ENCODE measurements around the gene HOXA9. TPM values are rescaled to one million over a fixed set of nuclear protein-coding genes. Genes with fewer than 3 reads are reported as not detected.

The HOXA9 gene
- total and polyA plus RNA-seq, 2 of the 8 experiments (the other 6 are each of a cell fraction or from before 2014, with no cell fraction given): not detected

DNA sequence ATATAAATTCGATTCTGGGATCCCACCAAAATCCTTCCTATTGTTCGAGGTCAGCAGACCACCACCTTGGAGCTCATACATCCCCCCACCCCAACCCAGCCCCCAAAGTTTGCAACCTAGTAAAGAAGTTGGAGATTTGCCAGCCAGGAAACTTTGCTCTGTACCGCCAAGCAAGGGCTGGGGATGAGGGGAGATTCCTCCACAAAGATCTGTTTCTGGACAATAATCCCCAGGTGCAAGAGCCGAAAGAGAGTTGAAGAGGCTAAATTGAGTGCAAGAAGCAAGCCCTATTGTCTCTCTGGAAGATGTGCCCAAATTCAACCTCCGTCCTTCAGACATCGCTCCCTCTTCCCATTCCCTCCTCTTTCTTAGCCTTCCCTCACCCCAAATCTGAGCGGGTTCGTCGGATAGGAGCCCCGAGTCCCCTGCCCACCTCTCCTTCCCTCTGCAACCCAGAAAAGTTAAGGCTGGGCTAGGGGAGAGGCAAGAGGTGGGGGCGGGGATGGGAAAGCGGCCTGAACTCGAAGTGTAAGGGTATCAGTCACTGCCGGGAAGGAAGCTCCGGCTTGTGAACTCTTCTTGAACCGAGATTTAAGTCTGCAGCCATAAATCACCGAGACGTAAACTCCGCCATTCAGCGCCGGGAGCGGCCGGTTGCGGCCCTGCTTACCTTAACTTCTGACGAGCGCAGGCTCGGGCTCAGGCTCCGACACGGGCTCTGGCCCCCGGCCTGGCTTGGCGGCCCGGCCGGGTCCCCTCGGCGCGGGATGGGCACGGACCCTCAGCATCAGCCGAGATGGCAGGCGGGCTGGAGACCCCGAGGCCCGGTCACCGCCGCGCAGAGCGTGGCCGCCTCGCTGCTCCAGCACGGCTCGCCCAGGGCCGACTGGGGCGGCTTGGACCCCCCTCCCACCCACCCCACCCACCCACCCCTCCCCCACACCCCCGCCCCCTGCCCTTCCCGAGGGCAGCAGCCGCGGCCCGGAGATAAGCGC lies 52.1 kb downstream of the HOXA9 start (continued):
- TF ChIP-seq, protein P1, sequence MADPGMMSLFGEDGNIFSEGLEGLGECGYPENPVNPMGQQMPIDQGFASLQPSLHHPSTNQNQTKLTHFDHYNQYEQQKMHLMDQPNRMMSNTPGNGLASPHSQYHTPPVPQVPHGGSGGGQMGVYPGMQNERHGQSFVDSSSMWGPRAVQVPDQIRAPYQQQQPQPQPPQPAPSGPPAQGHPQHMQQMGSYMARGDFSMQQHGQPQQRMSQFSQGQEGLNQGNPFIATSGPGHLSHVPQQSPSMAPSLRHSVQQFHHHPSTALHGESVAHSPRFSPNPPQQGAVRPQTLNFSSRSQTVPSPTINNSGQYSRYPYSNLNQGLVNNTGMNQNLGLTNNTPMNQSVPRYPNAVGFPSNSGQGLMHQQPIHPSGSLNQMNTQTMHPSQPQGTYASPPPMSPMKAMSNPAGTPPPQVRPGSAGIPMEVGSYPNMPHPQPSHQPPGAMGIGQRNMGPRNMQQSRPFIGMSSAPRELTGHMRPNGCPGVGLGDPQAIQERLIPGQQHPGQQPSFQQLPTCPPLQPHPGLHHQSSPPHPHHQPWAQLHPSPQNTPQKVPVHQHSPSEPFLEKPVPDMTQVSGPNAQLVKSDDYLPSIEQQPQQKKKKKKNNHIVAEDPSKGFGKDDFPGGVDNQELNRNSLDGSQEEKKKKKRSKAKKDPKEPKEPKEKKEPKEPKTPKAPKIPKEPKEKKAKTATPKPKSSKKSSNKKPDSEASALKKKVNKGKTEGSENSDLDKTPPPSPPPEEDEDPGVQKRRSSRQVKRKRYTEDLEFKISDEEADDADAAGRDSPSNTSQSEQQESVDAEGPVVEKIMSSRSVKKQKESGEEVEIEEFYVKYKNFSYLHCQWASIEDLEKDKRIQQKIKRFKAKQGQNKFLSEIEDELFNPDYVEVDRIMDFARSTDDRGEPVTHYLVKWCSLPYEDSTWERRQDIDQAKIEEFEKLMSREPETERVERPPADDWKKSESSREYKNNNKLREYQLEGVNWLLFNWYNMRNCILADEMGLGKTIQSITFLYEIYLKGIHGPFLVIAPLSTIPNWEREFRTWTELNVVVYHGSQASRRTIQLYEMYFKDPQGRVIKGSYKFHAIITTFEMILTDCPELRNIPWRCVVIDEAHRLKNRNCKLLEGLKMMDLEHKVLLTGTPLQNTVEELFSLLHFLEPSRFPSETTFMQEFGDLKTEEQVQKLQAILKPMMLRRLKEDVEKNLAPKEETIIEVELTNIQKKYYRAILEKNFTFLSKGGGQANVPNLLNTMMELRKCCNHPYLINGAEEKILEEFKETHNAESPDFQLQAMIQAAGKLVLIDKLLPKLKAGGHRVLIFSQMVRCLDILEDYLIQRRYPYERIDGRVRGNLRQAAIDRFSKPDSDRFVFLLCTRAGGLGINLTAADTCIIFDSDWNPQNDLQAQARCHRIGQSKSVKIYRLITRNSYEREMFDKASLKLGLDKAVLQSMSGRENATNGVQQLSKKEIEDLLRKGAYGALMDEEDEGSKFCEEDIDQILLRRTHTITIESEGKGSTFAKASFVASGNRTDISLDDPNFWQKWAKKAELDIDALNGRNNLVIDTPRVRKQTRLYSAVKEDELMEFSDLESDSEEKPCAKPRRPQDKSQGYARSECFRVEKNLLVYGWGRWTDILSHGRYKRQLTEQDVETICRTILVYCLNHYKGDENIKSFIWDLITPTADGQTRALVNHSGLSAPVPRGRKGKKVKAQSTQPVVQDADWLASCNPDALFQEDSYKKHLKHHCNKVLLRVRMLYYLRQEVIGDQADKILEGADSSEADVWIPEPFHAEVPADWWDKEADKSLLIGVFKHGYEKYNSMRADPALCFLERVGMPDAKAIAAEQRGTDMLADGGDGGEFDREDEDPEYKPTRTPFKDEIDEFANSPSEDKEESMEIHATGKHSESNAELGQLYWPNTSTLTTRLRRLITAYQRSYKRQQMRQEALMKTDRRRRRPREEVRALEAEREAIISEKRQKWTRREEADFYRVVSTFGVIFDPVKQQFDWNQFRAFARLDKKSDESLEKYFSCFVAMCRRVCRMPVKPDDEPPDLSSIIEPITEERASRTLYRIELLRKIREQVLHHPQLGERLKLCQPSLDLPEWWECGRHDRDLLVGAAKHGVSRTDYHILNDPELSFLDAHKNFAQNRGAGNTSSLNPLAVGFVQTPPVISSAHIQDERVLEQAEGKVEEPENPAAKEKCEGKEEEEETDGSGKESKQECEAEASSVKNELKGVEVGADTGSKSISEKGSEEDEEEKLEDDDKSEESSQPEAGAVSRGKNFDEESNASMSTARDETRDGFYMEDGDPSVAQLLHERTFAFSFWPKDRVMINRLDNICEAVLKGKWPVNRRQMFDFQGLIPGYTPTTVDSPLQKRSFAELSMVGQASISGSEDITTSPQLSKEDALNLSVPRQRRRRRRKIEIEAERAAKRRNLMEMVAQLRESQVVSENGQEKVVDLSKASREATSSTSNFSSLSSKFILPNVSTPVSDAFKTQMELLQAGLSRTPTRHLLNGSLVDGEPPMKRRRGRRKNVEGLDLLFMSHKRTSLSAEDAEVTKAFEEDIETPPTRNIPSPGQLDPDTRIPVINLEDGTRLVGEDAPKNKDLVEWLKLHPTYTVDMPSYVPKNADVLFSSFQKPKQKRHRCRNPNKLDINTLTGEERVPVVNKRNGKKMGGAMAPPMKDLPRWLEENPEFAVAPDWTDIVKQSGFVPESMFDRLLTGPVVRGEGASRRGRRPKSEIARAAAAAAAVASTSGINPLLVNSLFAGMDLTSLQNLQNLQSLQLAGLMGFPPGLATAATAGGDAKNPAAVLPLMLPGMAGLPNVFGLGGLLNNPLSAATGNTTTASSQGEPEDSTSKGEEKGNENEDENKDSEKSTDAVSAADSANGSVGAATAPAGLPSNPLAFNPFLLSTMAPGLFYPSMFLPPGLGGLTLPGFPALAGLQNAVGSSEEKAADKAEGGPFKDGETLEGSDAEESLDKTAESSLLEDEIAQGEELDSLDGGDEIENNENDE (IDR thresholded peaks at IDR 0.05; ENCODE audit: insufficient replicate concordance, low read length): no peak
- no peak for TF ChIP-seq CREB1 (IDR thresholded peaks at IDR 0.05)
- 0 out of 2 replicates have a peak, but pooled peaks have one; percentile 16 for TF ChIP-seq KDM1A (IDR thresholded peaks at IDR 0.05; ENCODE audit: borderline replicate concordance, low read length)
- peak; percentile 71; the same call in 1 of the 2 replicates for TF ChIP-seq EGR1 (IDR thresholded peaks at IDR 0.05; ENCODE audit: borderline replicate concordance, low read depth, low read length)
- peak; percentile 51 for TF ChIP-seq ASH2L (IDR thresholded peaks at IDR 0.05; ENCODE audit: low read length)
- TF ChIP-seq CBX5 (IDR thresholded peaks at IDR 0.05; ENCODE audit: low read depth, low read length): no peak
- no peak for TF ChIP-seq HDAC2 (IDR thresholded peaks at IDR 0.05; ENCODE audit: borderline replicate concordance in 1 of 2, low read depth in 2 of 2, low read length in 2 of 2)
- TF ChIP-seq EZH2 (IDR thresholded peaks at IDR 0.05; ENCODE audit: low read depth, low read length, severe bottlenecking): peak; percentile 93
- peak; percentile 99 for TF ChIP-seq SUZ12 (IDR thresholded peaks at IDR 0.05; ENCODE audit: low read length)

Measured in H1 (cell line).